IMR-90 (cell line): Measurements from ENCODE around the gene PPP3CA.

ENCODE experiments used
- CEBPB ChIP-seq: IDR thresholded peaks from 2 replicates; pipeline ENCODE4 v1.6.1; 2012; ENCODE audit warnings: low read depth, low read length, improper control_type of control experiment
- CHD1 ChIP-seq: IDR thresholded peaks from 2 replicates; pipeline ENCODE4 v1.6.1; 2012; ENCODE audit warnings: low read depth, low read length, improper control_type of control experiment
- CTCF ChIP-seq: conservative IDR thresholded peaks from 2 replicates; pipeline ENCODE4 v1.5.1; 2012; ENCODE audit warnings: mild to moderate bottlenecking, low read depth, low read length, improper control_type of control experiment
- ELK1 ChIP-seq: fragments of 150-350 bp; IDR thresholded peaks from 2 replicates; pipeline ENCODE4 v1.6.1; 2016; ENCODE audit warnings: low read depth, mild to moderate bottlenecking, low read length, moderate library complexity, borderline replicate concordance
- FOS ChIP-seq: fragments of 150-350 bp; IDR thresholded peaks from 2 replicates; pipeline ENCODE4 v1.6.1; 2016; ENCODE audit warnings: low read depth, low read length
- MAFK ChIP-seq: IDR thresholded peaks from 2 replicates; pipeline ENCODE4 v1.6.1; 2012; ENCODE audit warnings: low read depth, low read length, improper control_type of control experiment
- MAZ ChIP-seq: IDR thresholded peaks from 2 replicates; pipeline ENCODE4 v1.6.1; 2012; ENCODE audit warnings: low read depth, mild to moderate bottlenecking, low read length, improper control_type of control experiment, moderate library complexity, borderline replicate concordance
- MXI1 ChIP-seq: IDR thresholded peaks from 2 replicates; pipeline ENCODE4 v1.6.1; 2012; ENCODE audit warnings: low read depth, mild to moderate bottlenecking, low read length, moderate library complexity, borderline replicate concordance
- NFE2L2 ChIP-seq: fragments of 150-350 bp; IDR thresholded peaks from 2 replicates; pipeline ENCODE4 v1.6.1; 2016; ENCODE audit warnings: low read depth, mild to moderate bottlenecking, low read length
- POLR2A ChIP-seq: IDR thresholded peaks from 2 replicates; pipeline ENCODE4 v1.6.1; 2012; ENCODE audit warnings: mild to moderate bottlenecking, low read depth, low read length
- RAD21 ChIP-seq: IDR thresholded peaks from 2 replicates; pipeline ENCODE4 v1.6.1; 2012; ENCODE audit warnings: low read length, improper control_type of control experiment
- RCOR1 ChIP-seq: IDR thresholded peaks from 2 replicates; pipeline ENCODE4 v1.6.1; 2012; ENCODE audit warnings: mild to moderate bottlenecking, low read length, improper control_type of control experiment; ENCODE audit not compliant: insufficient replicate concordance
- SMC3 ChIP-seq: fragments of 150-350 bp; IDR thresholded peaks from 2 replicates; pipeline ENCODE4 v1.6.1; 2016; ENCODE audit warnings: low read depth, mild to moderate bottlenecking, antibody characterized with exemption, low read length, moderate library complexity
- USF2 ChIP-seq: fragments of 150-350 bp; IDR thresholded peaks from 2 replicates; pipeline ENCODE4 v1.6.1; 2017; ENCODE audit warnings: mild to moderate bottlenecking, antibody characterized with exemption, low read length, low read depth

- TF ChIP-seq POLR2A (no peak), CHD1 (no peak), CTCF (no peak), NFE2L2 (no peak), FOS (no peak), RCOR1 (no peak), MXI1 (no peak), SMC3 (peak; percentile 19; the same call in 1 of the 2 replicates), MAFK (no peak), ELK1 (no peak), RAD21 (no peak; the same call in 1 of the 2 replicates), USF2 (no peak), MAZ (no peak), CEBPB (no peak)
Observed at GRCh38 chr4:101187841-101188240, 159.5 kb downstream of the PPP3CA start.
